Astrocyte (in vitro differentiated cells and primary cell): ENCODE results near the gene MUC5AC. TPM values are rescaled to one million over a fixed set of nuclear protein-coding genes. Genes with fewer than 3 reads are reported as not detected.

Experiments used
- DNase-seq: peaks from one replicate; pipeline ENCODE4 v3.0.0-alpha.2; 2010; ENCODE audit warnings: low read depth
- FAIRE-seq: peaks from 2 replicates; lab custom pipeline; 2011; peaks lifted over from hg19 to GRCh38; lab: Jason Lieb, UNC
- H2AFZ ChIP-seq: 2 replicates; pipeline ENCODE4 v1.6.0; 2012; ENCODE audit warnings: low read depth, low read length, inconsistent platforms
- H3K27ac ChIP-seq: 2 replicates; pipeline ENCODE4 v1.5.1; 2011; ENCODE audit warnings: low read depth, low read length, inconsistent platforms
- H3K27me3 ChIP-seq: 2 replicates; pipeline ENCODE4 v1.6.0; 2011; ENCODE audit warnings: low read length, inconsistent platforms; ENCODE audit not compliant: insufficient read depth
- H3K36me3 ChIP-seq: 2 replicates; pipeline ENCODE4 v1.5.1; 2011; ENCODE audit warnings: low read length, inconsistent platforms; ENCODE audit not compliant: insufficient read depth
- H3K4me1 ChIP-seq: 2 replicates; pipeline ENCODE4 v1.5.1; 2011; ENCODE audit warnings: low read length, inconsistent platforms; ENCODE audit not compliant: insufficient read depth
- H3K4me2 ChIP-seq: 2 replicates; pipeline ENCODE4 v1.6.0; 2012; ENCODE audit warnings: low read length, inconsistent platforms
- H3K4me3 ChIP-seq: 2 replicates; pipeline ENCODE4 v1.5.1; 2011; ENCODE audit warnings: low read depth, mild to moderate bottlenecking, low read length, inconsistent platforms; ENCODE audit not compliant: insufficient read depth
- H3K79me2 ChIP-seq: 2 replicates; pipeline ENCODE4 v1.6.0; 2012; ENCODE audit warnings: mild to moderate bottlenecking, low read length, inconsistent platforms; ENCODE audit not compliant: insufficient read depth
- H3K9ac ChIP-seq: 2 replicates; pipeline ENCODE4 v1.6.0; 2012; ENCODE audit warnings: mild to moderate bottlenecking, low read length, inconsistent platforms
- H3K9me3 ChIP-seq: 2 replicates; pipeline ENCODE4 v1.5.1; 2012; ENCODE audit warnings: low read depth, mild to moderate bottlenecking, low read length, inconsistent platforms; ENCODE audit not compliant: insufficient read depth
- H4K20me1 ChIP-seq: 2 replicates; pipeline ENCODE4 v1.6.0; 2012; ENCODE audit warnings: low read length, inconsistent platforms; ENCODE audit not compliant: insufficient read depth
- H3K27ac Mint-ChIP-seq: one replicate; pipeline ENCODE4 v1.8.0; 2021; ENCODE audit warnings: mild to moderate bottlenecking, mixed read lengths; ENCODE audit not compliant: unreplicated experiment
- H3K27me3 Mint-ChIP-seq: one replicate; pipeline ENCODE4 v1.8.0; 2021; ENCODE audit warnings: low read depth, mixed read lengths; ENCODE audit not compliant: unreplicated experiment
- H3K36me3 Mint-ChIP-seq: one replicate; pipeline ENCODE4 v1.8.0; 2021; ENCODE audit warnings: low read depth, mixed read lengths; ENCODE audit not compliant: unreplicated experiment
- H3K4me1 Mint-ChIP-seq: one replicate; pipeline ENCODE4 v1.8.0; 2021; ENCODE audit warnings: low read depth, mixed read lengths; ENCODE audit not compliant: unreplicated experiment
- H3K4me3 Mint-ChIP-seq: one replicate; pipeline ENCODE4 v1.8.0; 2021; ENCODE audit warnings: mild to moderate bottlenecking, moderate library complexity, mixed read lengths; ENCODE audit not compliant: unreplicated experiment
- H3K9me3 Mint-ChIP-seq: one replicate; pipeline ENCODE4 v1.8.0; 2021; ENCODE audit warnings: mild to moderate bottlenecking, mixed read lengths; ENCODE audit not compliant: unreplicated experiment
- CTCF ChIP-seq: IDR thresholded peaks from 2 replicates; pipeline ENCODE4 v1.5.1; 2011; ENCODE audit warnings: low read depth, mild to moderate bottlenecking, inconsistent platforms, low read length, moderate library complexity; ENCODE audit not compliant: insufficient read depth
- EZH2 ChIP-seq: IDR thresholded peaks from 2 replicates; pipeline ENCODE4 v1.6.1; 2012; ENCODE audit warnings: mild to moderate bottlenecking, low read length, inconsistent platforms; ENCODE audit not compliant: insufficient read depth
- total RNA-seq: library from RNA; stranded (reverse); gene quantifications from 2 replicates; pipeline ENCODE4 v1.2.1, GENCODE V29; 2021

Gene MUC5AC
- total RNA-seq, 1 donor from 2014 or later, result not detected

DNA sequence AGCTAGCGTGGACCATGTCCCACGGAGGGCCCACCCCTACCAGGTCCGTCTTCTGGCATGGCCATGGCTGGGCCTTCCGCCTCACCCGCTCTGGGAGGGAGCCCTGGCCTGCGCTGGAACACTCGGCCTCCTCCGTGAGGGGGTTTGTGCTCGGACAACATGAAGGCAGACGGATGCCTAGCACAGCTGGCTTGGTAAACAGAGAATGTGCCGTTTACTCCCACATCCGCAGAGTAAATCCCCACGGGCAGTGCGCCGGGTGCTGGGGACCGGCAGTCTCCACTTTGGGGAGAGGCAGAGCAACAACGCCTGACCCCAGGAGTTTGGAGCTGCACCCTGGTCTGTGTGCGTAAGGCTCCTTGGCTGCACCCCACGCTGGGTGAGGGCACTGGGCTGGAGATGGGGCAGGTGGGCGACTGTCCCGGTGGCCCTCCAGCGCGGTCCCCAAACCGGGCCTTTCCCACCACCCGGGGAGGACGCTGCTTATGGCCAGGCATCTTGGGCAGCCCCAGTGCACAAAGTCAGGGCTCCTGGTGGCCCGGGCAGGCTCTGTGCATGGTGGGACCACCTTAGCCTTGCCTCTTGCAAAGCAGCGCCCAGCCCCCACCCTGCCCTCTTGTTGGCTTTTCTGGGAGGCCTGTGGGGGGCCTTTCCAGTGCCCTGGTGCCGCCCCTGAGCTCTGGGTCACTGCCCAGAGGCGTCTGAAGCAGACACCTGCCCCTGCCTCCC lies 30.7 kb upstream of the MUC5AC start:
- Histone ChIP-seq H2AFZ (no peak overlapping the region), H4K20me1 (no peaks in the 10 kb centered on the region), H3K9ac (no peak overlapping the region), H3K79me2 (no peaks in the 10 kb centered on the region), H3K9me3 (no peaks in the 10 kb centered on the region), H3K27me3 (no peaks in the 10 kb centered on the region), H3K36me3 (no peaks in the 10 kb centered on the region), H3K4me1 (no peaks in the 10 kb centered on the region), H3K4me2 (no peak overlapping the region), H3K27ac (no peak overlapping the region), H3K4me3 (no peak overlapping the region)
- TF ChIP-seq EZH2 (no peak), CTCF (no peak)
- FAIRE-seq (no peak), DNase-seq (no peak)
- Mint-ChIP-seq H3K4me1 (peaks cover under 1% of the 10 kb centered on the region), H3K4me3 (no peak overlapping the region), H3K27ac (no peak overlapping the region), H3K9me3 (peaks cover 5% of the 10 kb centered on the region), H3K27me3 (peaks cover 42% of the 10 kb centered on the region), H3K36me3 (no peaks in the 10 kb centered on the region)

- H4K20me1 ChIP-seq, result no peaks in the 10 kb centered on the region
- FAIRE-seq (no peak), DNase-seq (no peak)
- Mint-ChIP-seq H3K4me3 (no peak overlapping the region), H3K4me1 (no peaks in the 10 kb centered on the region), H3K36me3 (no peaks in the 10 kb centered on the region), H3K27ac (peak overlapping the region; percentile 72), H3K27me3 (peaks cover 41% of the 10 kb centered on the region), H3K9me3 (peaks cover 6% of the 10 kb centered on the region)
- H3K4me3 ChIP-seq, result no peak overlapping the region
- H3K4me2 ChIP-seq, result no peak overlapping the region
- H3K9ac ChIP-seq, result no peak overlapping the region
- H3K4me1 ChIP-seq, result no peaks in the 10 kb centered on the region
- H2AFZ ChIP-seq, result no peak overlapping the region
- no peaks in the 10 kb centered on the region for H3K36me3 ChIP-seq
- H3K79me2 ChIP-seq, result no peaks in the 10 kb centered on the region
- H3K27me3 ChIP-seq, result no peaks in the 10 kb centered on the region
- no peak overlapping the region for H3K27ac ChIP-seq
- TF ChIP-seq CTCF (no peak), EZH2 (no peak)
- no peaks in the 10 kb centered on the region for H3K9me3 ChIP-seq
Observed at GRCh38 chr11:1127664-1128162, 30.0 kb upstream of the MUC5AC start.
